GM23338 (cell line): ENCODE data around the gene NSMCE1. TPM values are rescaled to one million over a fixed set of nuclear protein-coding genes. Genes with fewer than 3 reads are reported as not detected.

ENCODE experiments used
- ATAC-seq: fragments of 200-7000 bp; cut with Tn5 transposase; 3 replicates; pipeline ENCODE4 v1.9.1; 2020
- DNase-seq: peaks from one replicate; pipeline ENCODE4 v3.0.0-alpha.2; 2015; ENCODE audit warnings: low spot score
- H2AFZ ChIP-seq: fragments of 200-600 bp; sonication (generic); 2 replicates; pipeline ENCODE4 v1.8.0; 2016; ENCODE audit warnings: antibody characterized with exemption, mild to moderate bottlenecking, moderate library complexity
- H3F3A ChIP-seq: fragments of 200-600 bp; sonication (generic); replicated peaks from 2 replicates; pipeline ENCODE4 v1.8.0; 2017; ENCODE audit warnings: antibody characterized with exemption, mixed run types, low read depth
- H3K27ac ChIP-seq: fragments of 200-600 bp; sonication (generic); 2 replicates; pipeline ENCODE4 v1.6.1; 2016; ENCODE audit warnings: low read depth
- H3K27me3 ChIP-seq: fragments of 200-600 bp; sonication (generic); 2 replicates; pipeline ENCODE4 v1.8.0; 2016; ENCODE audit warnings: mild to moderate bottlenecking, mixed run types, moderate library complexity; ENCODE audit not compliant: insufficient read depth
- H3K36me3 ChIP-seq: fragments of 200-600 bp; sonication (generic); 2 replicates; pipeline ENCODE4 v1.8.0; 2016; ENCODE audit warnings: mild to moderate bottlenecking; ENCODE audit not compliant: insufficient read depth
- H3K4me1 ChIP-seq: fragments of 200-600 bp; sonication (generic); 2 replicates; pipeline ENCODE4 v1.8.0; 2016; ENCODE audit warnings: mild to moderate bottlenecking, moderate library complexity; ENCODE audit not compliant: insufficient read depth
- H3K4me2 ChIP-seq: fragments of 200-600 bp; sonication (generic); 2 replicates; pipeline ENCODE4 v1.7.1; 2017; ENCODE audit warnings: mixed run types
- H3K4me3 ChIP-seq: fragments of 200-600 bp; sonication (generic); 2 replicates; pipeline ENCODE4 v1.6.1; 2016; ENCODE audit warnings: mixed run types
- H3K79me2 ChIP-seq: fragments of 200-600 bp; sonication (generic); replicated peaks from 2 replicates; pipeline ENCODE4 v1.8.0; 2017; ENCODE audit warnings: mild to moderate bottlenecking; ENCODE audit not compliant: insufficient read depth
- H3K9me2 ChIP-seq: fragments of 200-600 bp; sonication (generic); 2 replicates; pipeline ENCODE4 v1.8.0; 2017; ENCODE audit not compliant: insufficient read depth
- H4K20me1 ChIP-seq: fragments of 200-600 bp; sonication (generic); replicated peaks from 2 replicates; pipeline ENCODE4 v1.8.0; 2017; ENCODE audit warnings: mild to moderate bottlenecking; ENCODE audit not compliant: insufficient read depth
- H3K27ac Mint-ChIP-seq: 2 replicates; pipeline ENCODE4 v1.8.0; 2020; ENCODE audit warnings: inconsistent platforms, mild to moderate bottlenecking, moderate library complexity, mixed read lengths
- H3K27me3 Mint-ChIP-seq: 3 replicates; pipeline ENCODE4 v1.8.0; 2022; ENCODE audit warnings: low read depth, mild to moderate bottlenecking, moderate library complexity, mixed read lengths, inconsistent platforms; ENCODE audit not compliant: insufficient read depth, poor library complexity
- H3K36me3 Mint-ChIP-seq: 3 replicates; pipeline ENCODE4 v1.8.0; 2021; ENCODE audit warnings: low read depth, mild to moderate bottlenecking, inconsistent platforms, moderate library complexity, mixed read lengths
- H3K4me1 Mint-ChIP-seq: 3 replicates; pipeline ENCODE4 v1.8.0; 2020; ENCODE audit warnings: mild to moderate bottlenecking, inconsistent platforms, mixed read lengths
- H3K4me3 Mint-ChIP-seq: 3 replicates; pipeline ENCODE4 v1.8.0; 2021; ENCODE audit warnings: moderate library complexity, mild to moderate bottlenecking, inconsistent platforms, mixed read lengths
- H3K9me3 Mint-ChIP-seq: 3 replicates; pipeline ENCODE4 v1.8.0; 2020; ENCODE audit warnings: moderate library complexity, mild to moderate bottlenecking, inconsistent platforms, mixed read lengths
- CREB1 ChIP-seq: fragments of 250-450 bp; sonication (Bioruptor Pico); IDR thresholded peaks from 2 replicates; pipeline ENCODE4 v1.5.0; 2020; ENCODE audit warnings: low read depth, mild to moderate bottlenecking, moderate library complexity
- EZH2 ChIP-seq: fragments of 200-600 bp; sonication (generic); IDR thresholded peaks from one replicate; pipeline ENCODE4 v1.8.0; 2017; ENCODE audit warnings: antibody characterized with exemption, mild to moderate bottlenecking, low read depth; ENCODE audit not compliant: unreplicated experiment
- POLR2AphosphoS5 ChIP-seq: IDR thresholded peaks from 2 replicates; pipeline ENCODE4 v1.6.1; 2016; ENCODE audit warnings: antibody characterized with exemption, low read depth
- ZNF114 ChIP-seq: fragments of 250-450 bp; sonication (Bioruptor Pico); IDR thresholded peaks from 2 replicates; pipeline ENCODE4 v1.5.0; 2020; ENCODE audit warnings: mild to moderate bottlenecking, moderate library complexity
- polyA plus RNA-seq: library from polyadenylated mRNA; unstranded; fragments of >200 nt; fragmentation: Nextera tagmentation; extraction: Ambion mirVana; gene quantifications from 2 replicates; pipeline ENCODE4 v1.2.1, GENCODE V29; 2016
- total RNA-seq: library from RNA; depleted of rRNA; stranded (reverse); fragments of >200 nt; shearing (Covaris generic); gene quantifications from 2 replicates; pipeline ENCODE4 v1.2.3, GENCODE V29; 2014
- TF ChIP-seq, protein P1 (sequence below): fragments of 250-450 bp; sonication (Bioruptor Pico); IDR thresholded peaks from 2 replicates; pipeline ENCODE4 v1.5.0; 2020; ENCODE audit warnings: mild to moderate bottlenecking, moderate library complexity
- TF ChIP-seq, protein P2 (sequence below): IDR thresholded peaks from one replicate; pipeline ENCODE4 v1.6.1; 2018; ENCODE audit warnings: antibody characterized with exemption; ENCODE audit not compliant: unreplicated experiment

Gene NSMCE1
- total and polyA plus RNA-seq, 2 experiments from 2014 or later, result 30.6 to 50.8 TPM

DNA sequence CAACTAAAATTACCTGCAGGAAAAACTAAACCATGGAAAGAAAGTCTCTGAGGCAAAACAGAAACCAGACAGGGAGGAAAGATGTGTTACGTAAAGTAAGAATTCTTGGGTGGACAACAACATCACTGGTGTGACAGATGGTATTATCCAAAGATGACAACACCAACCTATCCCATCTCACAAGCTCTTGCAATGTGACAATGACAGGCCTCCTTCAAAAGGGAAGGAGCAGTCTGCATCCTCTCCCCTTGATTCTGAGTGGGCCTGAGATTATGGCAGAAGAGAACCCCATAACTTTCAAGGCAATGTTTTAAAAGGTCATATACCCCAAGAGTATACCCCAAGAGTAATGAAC is 82.8 kb downstream of the NSMCE1 start:
- H3K9me2 ChIP-seq, result no peaks in the 10 kb centered on the region
- no peak for TF ChIP-seq EZH2
- TF ChIP-seq, protein P1, sequence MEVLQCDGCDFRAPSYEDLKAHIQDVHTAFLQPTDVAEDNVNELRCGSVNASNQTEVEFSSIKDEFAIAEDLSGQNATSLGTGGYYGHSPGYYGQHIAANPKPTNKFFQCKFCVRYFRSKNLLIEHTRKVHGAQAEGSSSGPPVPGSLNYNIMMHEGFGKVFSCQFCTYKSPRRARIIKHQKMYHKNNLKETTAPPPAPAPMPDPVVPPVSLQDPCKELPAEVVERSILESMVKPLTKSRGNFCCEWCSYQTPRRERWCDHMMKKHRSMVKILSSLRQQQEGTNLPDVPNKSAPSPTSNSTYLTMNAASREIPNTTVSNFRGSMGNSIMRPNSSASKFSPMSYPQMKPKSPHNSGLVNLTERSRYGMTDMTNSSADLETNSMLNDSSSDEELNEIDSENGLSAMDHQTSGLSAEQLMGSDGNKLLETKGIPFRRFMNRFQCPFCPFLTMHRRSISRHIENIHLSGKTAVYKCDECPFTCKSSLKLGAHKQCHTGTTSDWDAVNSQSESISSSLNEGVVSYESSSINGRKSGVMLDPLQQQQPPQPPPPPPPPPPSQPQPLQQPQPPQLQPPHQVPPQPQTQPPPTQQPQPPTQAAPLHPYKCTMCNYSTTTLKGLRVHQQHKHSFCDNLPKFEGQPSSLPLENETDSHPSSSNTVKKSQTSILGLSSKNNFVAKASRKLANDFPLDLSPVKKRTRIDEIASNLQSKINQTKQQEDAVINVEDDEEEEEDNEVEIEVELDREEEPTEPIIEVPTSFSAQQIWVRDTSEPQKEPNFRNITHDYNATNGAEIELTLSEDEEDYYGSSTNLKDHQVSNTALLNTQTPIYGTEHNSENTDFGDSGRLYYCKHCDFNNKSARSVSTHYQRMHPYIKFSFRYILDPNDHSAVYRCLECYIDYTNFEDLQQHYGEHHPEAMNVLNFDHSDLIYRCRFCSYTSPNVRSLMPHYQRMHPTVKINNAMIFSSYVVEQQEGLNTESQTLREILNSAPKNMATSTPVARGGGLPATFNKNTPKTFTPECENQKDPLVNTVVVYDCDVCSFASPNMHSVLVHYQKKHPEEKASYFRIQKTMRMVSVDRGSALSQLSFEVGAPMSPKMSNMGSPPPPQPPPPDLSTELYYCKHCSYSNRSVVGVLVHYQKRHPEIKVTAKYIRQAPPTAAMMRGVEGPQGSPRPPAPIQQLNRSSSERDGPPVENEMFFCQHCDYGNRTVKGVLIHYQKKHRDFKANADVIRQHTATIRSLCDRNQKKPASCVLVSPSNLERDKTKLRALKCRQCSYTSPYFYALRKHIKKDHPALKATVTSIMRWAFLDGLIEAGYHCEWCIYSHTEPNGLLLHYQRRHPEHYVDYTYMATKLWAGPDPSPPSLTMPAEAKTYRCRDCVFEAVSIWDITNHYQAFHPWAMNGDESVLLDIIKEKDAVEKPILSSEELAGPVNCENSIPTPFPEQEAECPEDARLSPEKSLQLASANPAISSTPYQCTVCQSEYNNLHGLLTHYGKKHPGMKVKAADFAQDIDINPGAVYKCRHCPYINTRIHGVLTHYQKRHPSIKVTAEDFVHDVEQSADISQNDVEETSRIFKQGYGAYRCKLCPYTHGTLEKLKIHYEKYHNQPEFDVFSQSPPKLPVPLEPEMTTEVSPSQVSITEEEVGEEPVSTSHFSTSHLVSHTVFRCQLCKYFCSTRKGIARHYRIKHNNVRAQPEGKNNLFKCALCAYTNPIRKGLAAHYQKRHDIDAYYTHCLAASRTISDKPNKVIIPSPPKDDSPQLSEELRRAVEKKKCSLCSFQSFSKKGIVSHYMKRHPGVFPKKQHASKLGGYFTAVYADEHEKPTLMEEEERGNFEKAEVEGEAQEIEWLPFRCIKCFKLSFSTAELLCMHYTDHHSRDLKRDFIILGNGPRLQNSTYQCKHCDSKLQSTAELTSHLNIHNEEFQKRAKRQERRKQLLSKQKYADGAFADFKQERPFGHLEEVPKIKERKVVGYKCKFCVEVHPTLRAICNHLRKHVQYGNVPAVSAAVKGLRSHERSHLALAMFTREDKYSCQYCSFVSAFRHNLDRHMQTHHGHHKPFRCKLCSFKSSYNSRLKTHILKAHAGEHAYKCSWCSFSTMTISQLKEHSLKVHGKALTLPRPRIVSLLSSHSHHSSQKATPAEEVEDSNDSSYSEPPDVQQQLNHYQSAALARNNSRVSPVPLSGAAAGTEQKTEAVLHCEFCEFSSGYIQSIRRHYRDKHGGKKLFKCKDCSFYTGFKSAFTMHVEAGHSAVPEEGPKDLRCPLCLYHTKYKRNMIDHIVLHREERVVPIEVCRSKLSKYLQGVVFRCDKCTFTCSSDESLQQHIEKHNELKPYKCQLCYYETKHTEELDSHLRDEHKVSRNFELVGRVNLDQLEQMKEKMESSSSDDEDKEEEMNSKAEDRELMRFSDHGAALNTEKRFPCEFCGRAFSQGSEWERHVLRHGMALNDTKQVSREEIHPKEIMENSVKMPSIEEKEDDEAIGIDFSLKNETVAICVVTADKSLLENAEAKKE (CRISPR knock-in tag), result no peak
- Mint-ChIP-seq H3K36me3 (no peaks in the 10 kb centered on the region), H3K4me1 (no peaks in the 10 kb centered on the region), H3K9me3 (peaks cover 7% of the 10 kb centered on the region; the same call in 2 of the 3 replicates), H3K27ac (no peak overlapping the region), H3K27me3 (peaks cover 7% of the 10 kb centered on the region), H3K4me3 (no peak overlapping the region)
- no peak overlapping the region for H3K4me3 ChIP-seq
- H3K79me2 ChIP-seq, result no peaks in the 10 kb centered on the region
- H2AFZ ChIP-seq, result no peak overlapping the region
- H3K4me1 ChIP-seq, result no peaks in the 10 kb centered on the region
- ATAC-seq (no peak), DNase-seq (no peak)
- no peaks in the 10 kb centered on the region for H3K27me3 ChIP-seq
- no peak overlapping the region for H3K4me2 ChIP-seq
- no peaks in the 10 kb centered on the region for H4K20me1 ChIP-seq
- H3F3A ChIP-seq, result no peaks in the 10 kb centered on the region
- no peaks in the 10 kb centered on the region for H3K36me3 ChIP-seq
- no peak overlapping the region for H3K27ac ChIP-seq

DNA sequence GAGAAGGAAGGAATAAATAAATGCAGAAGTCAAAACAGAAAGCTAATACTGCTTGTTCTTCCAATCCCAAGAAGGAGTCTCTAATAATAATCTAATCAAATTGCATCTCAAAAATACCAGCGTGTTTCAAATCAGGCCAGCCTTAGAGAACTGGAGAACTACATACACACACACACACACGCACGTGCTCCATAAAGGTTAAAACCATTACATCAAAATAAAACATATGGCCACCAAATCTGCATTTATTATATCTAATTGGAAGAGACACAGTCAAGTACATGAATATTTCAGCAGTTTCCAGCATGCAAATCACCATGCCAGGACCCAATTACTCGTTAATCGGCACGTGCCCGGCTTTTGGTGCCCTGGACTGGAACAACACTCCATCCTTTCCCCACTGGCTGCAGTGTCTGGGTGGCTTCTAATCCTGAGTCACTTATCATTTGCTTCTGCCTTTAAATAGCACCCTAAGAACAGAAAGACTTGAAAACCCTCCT is 85.6 kb downstream of the NSMCE1 start:
- H3K36me3 Mint-ChIP-seq, result no peaks in the 10 kb centered on the region
- no peaks in the 10 kb centered on the region for H4K20me1 ChIP-seq
- peaks cover 6% of the 10 kb centered on the region; the same call in 1 of the 3 replicates for H3K4me1 Mint-ChIP-seq
- no peak overlapping the region for H3K4me2 ChIP-seq
- peaks cover 7% of the 10 kb centered on the region; the same call in 2 of the 3 replicates for H3K9me3 Mint-ChIP-seq
- H3K4me3 ChIP-seq, result no peak overlapping the region
- H3K27ac ChIP-seq, result no peak overlapping the region
- no peaks in the 10 kb centered on the region for H3K36me3 ChIP-seq
- no peak overlapping the region for H3K4me3 Mint-ChIP-seq
- no peaks in the 10 kb centered on the region for H3K27me3 ChIP-seq
- no peak overlapping the region for H2AFZ ChIP-seq
- H3K9me2 ChIP-seq, result no peaks in the 10 kb centered on the region
- H3K27ac Mint-ChIP-seq, result no peak overlapping the region
- TF ChIP-seq EZH2 (no peak), ZNF114 (no peak), POLR2AphosphoS5 (no peak), CREB1 (CRISPR knock-in tag) (no peak)
- TF ChIP-seq, protein P2, sequence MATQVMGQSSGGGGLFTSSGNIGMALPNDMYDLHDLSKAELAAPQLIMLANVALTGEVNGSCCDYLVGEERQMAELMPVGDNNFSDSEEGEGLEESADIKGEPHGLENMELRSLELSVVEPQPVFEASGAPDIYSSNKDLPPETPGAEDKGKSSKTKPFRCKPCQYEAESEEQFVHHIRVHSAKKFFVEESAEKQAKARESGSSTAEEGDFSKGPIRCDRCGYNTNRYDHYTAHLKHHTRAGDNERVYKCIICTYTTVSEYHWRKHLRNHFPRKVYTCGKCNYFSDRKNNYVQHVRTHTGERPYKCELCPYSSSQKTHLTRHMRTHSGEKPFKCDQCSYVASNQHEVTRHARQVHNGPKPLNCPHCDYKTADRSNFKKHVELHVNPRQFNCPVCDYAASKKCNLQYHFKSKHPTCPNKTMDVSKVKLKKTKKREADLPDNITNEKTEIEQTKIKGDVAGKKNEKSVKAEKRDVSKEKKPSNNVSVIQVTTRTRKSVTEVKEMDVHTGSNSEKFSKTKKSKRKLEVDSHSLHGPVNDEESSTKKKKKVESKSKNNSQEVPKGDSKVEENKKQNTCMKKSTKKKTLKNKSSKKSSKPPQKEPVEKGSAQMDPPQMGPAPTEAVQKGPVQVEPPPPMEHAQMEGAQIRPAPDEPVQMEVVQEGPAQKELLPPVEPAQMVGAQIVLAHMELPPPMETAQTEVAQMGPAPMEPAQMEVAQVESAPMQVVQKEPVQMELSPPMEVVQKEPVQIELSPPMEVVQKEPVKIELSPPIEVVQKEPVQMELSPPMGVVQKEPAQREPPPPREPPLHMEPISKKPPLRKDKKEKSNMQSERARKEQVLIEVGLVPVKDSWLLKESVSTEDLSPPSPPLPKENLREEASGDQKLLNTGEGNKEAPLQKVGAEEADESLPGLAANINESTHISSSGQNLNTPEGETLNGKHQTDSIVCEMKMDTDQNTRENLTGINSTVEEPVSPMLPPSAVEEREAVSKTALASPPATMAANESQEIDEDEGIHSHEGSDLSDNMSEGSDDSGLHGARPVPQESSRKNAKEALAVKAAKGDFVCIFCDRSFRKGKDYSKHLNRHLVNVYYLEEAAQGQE, result no peak
- peaks cover 3% of the 10 kb centered on the region for H3K27me3 Mint-ChIP-seq
- H3F3A ChIP-seq, result no peaks in the 10 kb centered on the region
- DNase-seq, result no peak
- H3K79me2 ChIP-seq, result no peaks in the 10 kb centered on the region
- H3K4me1 ChIP-seq, result no peaks in the 10 kb centered on the region
- no peak for ATAC-seq
